MCF 10A (cell line): ENCODE results near the gene RAB30. TPM values are rescaled to one million over a fixed set of nuclear protein-coding genes. Genes with fewer than 3 reads are reported as not detected.

ENCODE experiments used
- BruUV-seq: library from RNA; stranded (reverse); fragments of 400-500 nt; replicated peaks from 2 replicates; lab custom pipeline; 2021; lab: Mats Ljungman, UMichigan
- CTCF ChIA-PET: fragments of 300-600 bp; sonication (Branson Sonifier 250); formaldehyde crosslinking; extraction: SDS; loops from one replicate; lab custom pipeline; 2021; ENCODE audit warnings: antibody characterized with exemption, inconsistent platforms; lab: Yijun Ruan, JAX
- POLR2A ChIA-PET: fragments of 300-600, 350-650 bp; sonication (Branson Sonifier 250); formaldehyde crosslinking; extraction: SDS; loops from one replicate; lab custom pipeline; 2020; ENCODE audit warnings: antibody characterized with exemption, inconsistent platforms; lab: Yijun Ruan, JAX
- DNase-seq: peaks from one replicate; pipeline ENCODE4 v3.0.0-alpha.2; 2018; ENCODE audit not compliant: unreplicated experiment
- H3K27ac Mint-ChIP-seq: one replicate; pipeline ENCODE4 v1.8.0; 2022; ENCODE audit warnings: mild to moderate bottlenecking, low read depth, mixed read lengths; ENCODE audit not compliant: unreplicated experiment
- H3K27me3 Mint-ChIP-seq: one replicate; pipeline ENCODE4 v1.8.0; 2022; ENCODE audit warnings: mixed read lengths; ENCODE audit not compliant: insufficient read depth, unreplicated experiment
- H3K36me3 Mint-ChIP-seq: one replicate; pipeline ENCODE4 v1.8.0; 2022; ENCODE audit warnings: mild to moderate bottlenecking, moderate library complexity, mixed read lengths; ENCODE audit not compliant: insufficient read depth, unreplicated experiment
- H3K4me1 Mint-ChIP-seq: one replicate; pipeline ENCODE4 v1.8.0; 2022; ENCODE audit warnings: mixed read lengths; ENCODE audit not compliant: insufficient read depth, unreplicated experiment
- H3K4me3 Mint-ChIP-seq: one replicate; pipeline ENCODE4 v1.8.0; 2022; ENCODE audit warnings: mild to moderate bottlenecking, moderate library complexity, mixed read lengths; ENCODE audit not compliant: unreplicated experiment
- H3K9me3 Mint-ChIP-seq: one replicate; pipeline ENCODE4 v1.8.0; 2022; ENCODE audit warnings: mixed read lengths; ENCODE audit not compliant: unreplicated experiment
- intact Hi-C: fragments of 100-400 bp; cut with micrococcal nuclease; formaldehyde crosslinking; loops from 2 replicates; pipeline ENCODE4 v1.14.1; 2022
- total RNA-seq: library from RNA; stranded (reverse); gene quantifications from 2 replicates; pipeline ENCODE4 v1.2.3, GENCODE V29; 2022
- TF ChIP-seq, protein P1 (sequence below): fragments of 200-600 bp; IDR thresholded peaks from one replicate; pipeline ENCODE4 v1.8.0; 2022; ENCODE audit warnings: antibody characterized with exemption, mild to moderate bottlenecking; ENCODE audit not compliant: unreplicated experiment

Gene RAB30
- total RNA-seq, 1 experiment from 2014 or later = 12.5 TPM

DNA sequence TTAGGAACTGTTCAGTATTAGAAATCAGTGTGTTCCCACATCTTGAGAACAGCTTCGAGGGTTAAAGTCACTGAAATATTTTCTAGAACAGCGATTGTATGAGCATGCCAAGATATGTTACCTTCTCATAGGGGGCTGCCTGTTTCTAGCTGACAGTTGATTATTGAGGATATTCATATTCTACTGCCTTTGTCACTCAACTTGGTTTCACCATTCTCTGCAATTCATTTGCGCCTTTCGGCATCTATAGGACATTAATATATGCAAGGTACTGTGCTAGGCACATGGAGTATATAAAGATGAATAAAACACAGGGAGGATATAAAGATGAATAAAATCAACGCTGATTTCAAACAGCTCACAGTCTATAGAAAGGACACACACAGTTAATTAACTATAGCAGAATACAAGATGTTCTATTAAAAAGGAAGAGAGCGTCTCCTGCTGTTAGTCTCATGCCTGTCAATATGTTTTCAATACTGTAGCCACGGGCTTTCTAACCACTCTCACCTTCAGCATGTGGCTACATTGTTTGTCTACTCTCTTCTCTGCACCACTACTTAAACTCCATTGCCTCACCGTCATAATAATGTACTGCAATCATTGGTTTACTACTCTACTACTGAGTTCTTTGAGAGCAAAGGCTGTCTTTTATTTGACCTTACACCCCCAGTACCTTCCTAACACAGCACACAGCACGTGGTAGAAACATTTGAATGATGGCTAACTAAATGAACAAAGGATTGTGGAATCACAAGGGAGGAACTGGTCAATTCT is 81.9 kb downstream of the RAB30 start:
- intact Hi-C loops = no loop called here
- ChIA-PET POLR2A (no interaction called here), CTCF (interaction anchor here (0.5 to 1.3 kb wide), 5 partner anchors 21 to 124 kb away, joined by 3 read pairs; no protein-coding TSS in a partner anchor)
- Mint-ChIP-seq H3K27me3 (no peaks in the 10 kb centered on the region), H3K4me1 (peaks cover 8% of the 10 kb centered on the region), H3K4me3 (no peak overlapping the region), H3K27ac (no peak overlapping the region), H3K9me3 (no peaks in the 10 kb centered on the region), H3K36me3 (peaks cover 5% of the 10 kb centered on the region)
- TF ChIP-seq, protein P1, sequence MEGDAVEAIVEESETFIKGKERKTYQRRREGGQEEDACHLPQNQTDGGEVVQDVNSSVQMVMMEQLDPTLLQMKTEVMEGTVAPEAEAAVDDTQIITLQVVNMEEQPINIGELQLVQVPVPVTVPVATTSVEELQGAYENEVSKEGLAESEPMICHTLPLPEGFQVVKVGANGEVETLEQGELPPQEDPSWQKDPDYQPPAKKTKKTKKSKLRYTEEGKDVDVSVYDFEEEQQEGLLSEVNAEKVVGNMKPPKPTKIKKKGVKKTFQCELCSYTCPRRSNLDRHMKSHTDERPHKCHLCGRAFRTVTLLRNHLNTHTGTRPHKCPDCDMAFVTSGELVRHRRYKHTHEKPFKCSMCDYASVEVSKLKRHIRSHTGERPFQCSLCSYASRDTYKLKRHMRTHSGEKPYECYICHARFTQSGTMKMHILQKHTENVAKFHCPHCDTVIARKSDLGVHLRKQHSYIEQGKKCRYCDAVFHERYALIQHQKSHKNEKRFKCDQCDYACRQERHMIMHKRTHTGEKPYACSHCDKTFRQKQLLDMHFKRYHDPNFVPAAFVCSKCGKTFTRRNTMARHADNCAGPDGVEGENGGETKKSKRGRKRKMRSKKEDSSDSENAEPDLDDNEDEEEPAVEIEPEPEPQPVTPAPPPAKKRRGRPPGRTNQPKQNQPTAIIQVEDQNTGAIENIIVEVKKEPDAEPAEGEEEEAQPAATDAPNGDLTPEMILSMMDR = no peak
- no TSS peak for BruUV-seq
- DNase-seq = no peak

DNA sequence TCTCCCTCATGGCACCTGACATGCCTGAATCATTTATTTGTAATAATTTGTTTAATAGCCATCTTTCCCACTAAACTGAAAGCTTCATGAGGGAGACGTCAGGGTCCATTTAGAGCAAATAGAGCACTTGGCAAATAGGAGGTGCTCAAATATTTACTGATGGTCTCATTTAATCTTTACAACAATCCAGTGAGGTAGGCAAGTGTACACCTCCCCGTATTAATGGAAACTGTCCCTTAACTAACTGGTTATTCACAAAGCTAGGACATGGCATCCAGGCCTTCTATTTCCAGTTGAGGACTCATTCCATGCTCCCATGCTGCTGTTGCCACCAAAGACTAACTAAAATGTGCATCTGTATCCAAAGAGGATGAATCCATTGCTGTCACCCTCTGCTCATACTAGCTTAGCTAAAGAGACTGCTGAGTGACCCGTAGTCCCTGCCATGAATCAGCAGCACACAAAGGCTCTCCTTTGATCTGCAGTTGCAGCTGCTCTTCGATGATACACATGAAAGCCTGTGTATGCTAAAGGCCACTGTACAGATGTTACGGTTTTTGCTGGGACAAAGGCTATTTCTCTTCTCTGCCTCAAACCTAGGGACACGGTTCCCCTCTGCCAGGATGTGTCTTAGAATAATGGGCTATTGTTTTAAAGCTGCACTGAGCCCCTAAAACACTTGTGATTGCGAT is 82.6 kb downstream of the RAB30 start:
- intact Hi-C loops = no loop called here
- Mint-ChIP-seq H3K4me3 (no peak overlapping the region), H3K27me3 (no peaks in the 10 kb centered on the region), H3K4me1 (peaks cover 2% of the 10 kb centered on the region), H3K9me3 (no peaks in the 10 kb centered on the region), H3K36me3 (peaks cover 5% of the 10 kb centered on the region), H3K27ac (no peak overlapping the region)
- no TSS peak for BruUV-seq
- ChIA-PET CTCF (interaction anchor here (0.5 to 1.3 kb wide), 4 partner anchors 21 to 124 kb away, joined by 3 to 4 read pairs (median 3); no protein-coding TSS in a partner anchor), POLR2A (no interaction called here)
- DNase-seq = no peak
- TF ChIP-seq, protein P1 = no peak

DNA sequence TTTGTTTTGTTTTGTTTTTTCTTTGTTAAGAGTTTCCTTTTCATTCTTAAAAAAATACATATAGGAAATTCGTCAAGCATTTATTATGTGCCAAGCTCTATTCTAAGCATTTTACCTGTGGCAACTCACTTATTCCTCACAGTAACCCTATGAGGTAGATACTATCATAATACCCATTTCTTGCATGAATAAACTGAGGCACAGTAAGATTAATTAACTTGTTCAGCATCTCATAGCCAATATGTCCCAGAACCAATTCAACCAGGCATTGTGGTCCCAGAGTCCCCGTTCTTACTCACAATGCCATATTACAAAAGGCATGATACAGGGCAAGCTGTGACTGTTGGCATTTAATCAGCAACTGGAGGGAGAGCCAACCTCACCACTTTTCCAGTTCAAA is 83.7 kb downstream of the RAB30 start:
- BruUV-seq = no TSS peak
- H3K27me3 Mint-ChIP-seq = no peaks in the 10 kb centered on the region
- DNase-seq = no peak
- POLR2A ChIA-PET = interaction anchor here (0.6 kb wide), 1 partner anchor 768 kb away, joined by 3 read pairs; no protein-coding TSS in a partner anchor
- no peaks in the 10 kb centered on the region for H3K4me1 Mint-ChIP-seq
- CTCF ChIA-PET = interaction anchor here (0.7 to 1.2 kb wide), 2 partner anchors 119 to 881 kb away, joined by 3 read pairs; no protein-coding TSS in a partner anchor
- peaks cover 5% of the 10 kb centered on the region for H3K36me3 Mint-ChIP-seq
- intact Hi-C loops = no loop called here
- H3K4me3 Mint-ChIP-seq = no peak overlapping the region
- TF ChIP-seq, protein P1 = no peak
- no peak overlapping the region for H3K27ac Mint-ChIP-seq
- no peaks in the 10 kb centered on the region for H3K9me3 Mint-ChIP-seq

DNA sequence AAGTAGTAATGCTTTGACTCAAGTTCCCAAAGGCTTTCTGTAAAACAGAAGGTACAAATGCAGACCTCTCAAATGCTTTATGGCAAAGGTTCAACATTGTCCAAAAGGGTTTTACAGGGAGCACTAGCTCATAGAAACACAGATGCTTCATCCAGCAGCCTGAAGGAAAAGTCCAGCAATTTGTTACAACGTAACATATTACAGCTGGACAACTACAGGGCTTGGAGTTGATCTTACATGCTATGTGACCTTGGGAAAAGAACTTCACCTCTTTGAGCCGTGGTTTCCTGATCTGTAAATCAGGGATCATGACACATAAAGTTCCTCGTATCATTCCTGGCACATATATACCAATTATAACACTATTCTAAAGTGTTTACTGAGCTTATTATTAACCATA is 85.3 kb downstream of the RAB30 start:
- BruUV-seq = no TSS peak
- H3K27ac Mint-ChIP-seq = no peak overlapping the region
- CTCF ChIA-PET = no interaction called here
- intact Hi-C loops = no loop called here
- no peak for DNase-seq
- H3K27me3 Mint-ChIP-seq = no peaks in the 10 kb centered on the region
- H3K9me3 Mint-ChIP-seq = no peaks in the 10 kb centered on the region
- TF ChIP-seq, protein P1 = no peak
- H3K4me1 Mint-ChIP-seq = no peaks in the 10 kb centered on the region
- peaks cover 8% of the 10 kb centered on the region for H3K36me3 Mint-ChIP-seq
- H3K4me3 Mint-ChIP-seq = no peak overlapping the region
- POLR2A ChIA-PET = no interaction called here
